Prostate gland (tissue), 2 donors: ENCODE data around the gene SPATA2. TPM values are rescaled to one million over a fixed set of nuclear protein-coding genes. Genes with fewer than 3 reads are reported as not detected.

ENCODE experiments used
- DNase-seq: peaks from one replicate; pipeline ENCODE4 v3.0.0-alpha.2; 2019; ENCODE audit warnings: low spot score
- H3K27ac ChIP-seq, 2 donors: fragments of 200-600 bp; sonication (generic); 2 replicates each; pipeline ENCODE4 v1.5.1; 2017 to 2019
- H3K27me3 ChIP-seq: fragments of 200-600 bp; sonication (generic); replicated peaks from 2 replicates; pipeline ENCODE4 v1.5.1; 2019; ENCODE audit not compliant: insufficient read depth
- H3K36me3 ChIP-seq, 2 donors: fragments of 200-600 bp; sonication (generic); 1 replicate in 1 of 2; 2 replicates in 1 of 2; pipeline versions ENCODE4 v1.5.1 to v1.8.1; 2017 to 2019
- H3K4me1 ChIP-seq: fragments of 200-600 bp; sonication (generic); replicated peaks from 2 replicates; pipeline ENCODE4 v1.5.1; 2019
- H3K4me3 ChIP-seq, 2 donors: fragments of 200-600 bp; sonication (generic); 2 replicates each; pipeline ENCODE4 v1.5.1; 2017 to 2019
- H3K9me3 ChIP-seq: fragments of 200-600 bp; sonication (generic); 2 replicates; pipeline ENCODE4 v1.5.1; 2017
- CTCF ChIP-seq, 4 experiments: fragments of 200-600 bp in 2 of 4; fragments of 450-650 bp in 2 of 4; sonication (generic) in 2 of 4; IDR thresholded peaks; 1 replicate in 3 of 4; 2 replicates in 1 of 4; pipeline ENCODE4 v1.5.1; 2016 to 2019; ENCODE audit warnings: antibody characterized with exemption in 4 of 4, mild to moderate bottlenecking in 2 of 4, moderate library complexity in 2 of 4
- POLR2A ChIP-seq: fragments of 450-650 bp; IDR thresholded peaks from one replicate; pipeline ENCODE4 v1.6.1; 2016; ENCODE audit warnings: antibody characterized with exemption, mild to moderate bottlenecking
- POLR2AphosphoS5 ChIP-seq: sonication (generic); formaldehyde crosslinking; IDR thresholded peaks from one replicate; pipeline ENCODE4 v1.6.1; 2017; ENCODE audit warnings: antibody characterized with exemption
- WGBS: methylation state at CpG from one replicate; pipeline ENCODE4 v1.1.5; 2018; 5-methylcytosine and 5-hydroxymethylcytosine counted together
- intact Hi-C: fragments of 100-400 bp; cut with DNase I; formaldehyde crosslinking; loops from one replicate; pipeline ENCODE4 v1.14.2; 2022
- total RNA-seq, 2 donors: library from RNA; depleted of rRNA; stranded (reverse); fragments of >200 nt; gene quantifications; one replicate each; pipeline ENCODE4 v1.1.0, GENCODE V29; 2016

The SPATA2 gene
- total RNA-seq, 2 donors from 2014 or later: 9.2 to 15.2 TPM

GRCh38 chr20:49892817-49893216 is 22.5 kb downstream of the SPATA2 start:
- TF ChIP-seq POLR2AphosphoS5 (no peak), POLR2A (no peak), CTCF (IDR thresholded peaks at IDR 0.05) (no peak)
- no peak for DNase-seq
- Histone ChIP-seq H3K4me1 (peaks cover 21% of the 10 kb centered on the region), H3K9me3 (no peaks in the 10 kb centered on the region), H3K36me3 (no peaks in the 10 kb centered on the region), H3K4me3 (no peak overlapping the region), H3K27ac (peak overlapping the region; percentile 71 to 88), H3K27me3 (no peaks in the 10 kb centered on the region)
- intact Hi-C loops: loop anchor here (10.0 kb wide), 1 partner anchor 348 kb away; no protein-coding TSS in a partner anchor
- 54% methylated on average over 11 of the region's 11 CpGs for WGBS

- DNase-seq: no peak
- WGBS: 90% methylated on average over 9 of the region's 9 CpGs
- TF ChIP-seq POLR2A (no peak), CTCF (IDR thresholded peaks at IDR 0.05) (no peak)
- Histone ChIP-seq H3K27me3 (no peaks in the 10 kb centered on the region), H3K9me3 (no peaks in the 10 kb centered on the region), H3K36me3 (no peaks in the 10 kb centered on the region), H3K4me1 (peaks cover 21% of the 10 kb centered on the region), H3K4me3 (no peak overlapping the region), H3K27ac (peak overlapping the region; percentile 71 to 88)
- intact Hi-C loops: loop anchor here (10.0 kb wide), 1 partner anchor 347 kb away; no protein-coding TSS in a partner anchor
Measured at GRCh38 chr20:49892260-49892659, 23.1 kb downstream of the SPATA2 start.

GRCh38 chr20:49891476-49892110 is 23.7 kb downstream of the SPATA2 start:
- TF ChIP-seq POLR2A: no peak
- no peak for TF ChIP-seq POLR2AphosphoS5
- TF ChIP-seq CTCF (IDR thresholded peaks at IDR 0.05): no peak
- DNase-seq: no peak
- intact Hi-C loops: loop anchor here (10.0 kb wide), 1 partner anchor 347 kb away; no protein-coding TSS in a partner anchor
- Histone ChIP-seq H3K9me3 (no peaks in the 10 kb centered on the region), H3K27me3 (no peaks in the 10 kb centered on the region), H3K4me3 (no peak overlapping the region), H3K4me1 (peaks cover 18% of the 10 kb centered on the region), H3K27ac (peak overlapping the region in 1 of 2 donors; percentile 88), H3K36me3 (no peaks in the 10 kb centered on the region)
- 90% methylated on average over 13 of the region's 13 CpGs for WGBS

- Histone ChIP-seq H3K27ac (peak overlapping the region; percentile 4 to 88), H3K36me3 (no peaks in the 10 kb centered on the region), H3K27me3 (no peaks in the 10 kb centered on the region), H3K4me1 (peaks cover 16% of the 10 kb centered on the region), H3K4me3 (no peak overlapping the region), H3K9me3 (no peaks in the 10 kb centered on the region)
- TF ChIP-seq POLR2A (no peak), CTCF (IDR thresholded peaks at IDR 0.05) (no peak), POLR2AphosphoS5 (no peak)
- intact Hi-C loops: loop anchor here (10.0 kb wide), 1 partner anchor 346 kb away; no protein-coding TSS in a partner anchor
- no peak for DNase-seq
- WGBS: 38% methylated on average over 21 of the region's 21 CpGs
Measured at GRCh38 chr20:49890471-49891361, 24.6 kb downstream of the SPATA2 start.
